ENCODE measurements around the gene NYAP2. TPM values are rescaled to one million over a fixed set of nuclear protein-coding genes. Genes with fewer than 3 reads are reported as not detected.

NYAP2 gene
- not detected for total RNA-seq

DNA sequence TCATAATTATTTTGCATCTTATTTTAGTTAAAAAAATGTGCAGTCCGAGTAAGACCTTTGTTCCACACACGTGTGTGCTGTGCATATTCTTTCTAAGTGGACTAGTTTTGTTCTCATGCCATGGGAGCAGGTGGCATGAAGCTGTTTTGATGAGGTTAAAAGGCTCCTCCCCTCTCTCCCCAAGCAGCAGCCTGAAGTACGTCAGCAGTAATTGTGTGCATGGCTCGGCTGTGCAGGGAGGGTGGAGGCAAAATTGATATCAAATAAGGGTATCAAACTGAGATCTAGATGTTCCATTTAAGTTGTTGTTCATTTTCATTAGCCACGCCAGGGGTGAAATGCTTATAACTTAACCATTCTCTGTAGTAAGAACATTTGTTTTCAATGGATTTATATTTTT lies at the start of gene NYAP2:
TSS of gene NYAP2 (plus strand) at position 207 of the 400 bp plus-strand sequence. CDS start 9,171 bp downstream, outside the sequence.
- ChIA-PET POLR2A (no interaction called here), CTCF (no interaction called here)
- Mint-ChIP-seq H3K36me3 (ENCODE audit: low read depth) (no peaks in the 10 kb centered on the region), H3K9me3 (ENCODE audit: insufficient read depth) (no peaks in the 10 kb centered on the region), H3K4me3 (no peak within 1 kb of the TSS), H3K4me1 (ENCODE audit: low read depth) (no peaks in the 10 kb centered on the region), H3K27me3 (ENCODE audit: low read depth) (peaks cover 2% of the 10 kb centered on the region), H3K27ac (no peak within 1 kb of the TSS)
- DNase-seq (no peak), ATAC-seq (no peak)

DNA sequence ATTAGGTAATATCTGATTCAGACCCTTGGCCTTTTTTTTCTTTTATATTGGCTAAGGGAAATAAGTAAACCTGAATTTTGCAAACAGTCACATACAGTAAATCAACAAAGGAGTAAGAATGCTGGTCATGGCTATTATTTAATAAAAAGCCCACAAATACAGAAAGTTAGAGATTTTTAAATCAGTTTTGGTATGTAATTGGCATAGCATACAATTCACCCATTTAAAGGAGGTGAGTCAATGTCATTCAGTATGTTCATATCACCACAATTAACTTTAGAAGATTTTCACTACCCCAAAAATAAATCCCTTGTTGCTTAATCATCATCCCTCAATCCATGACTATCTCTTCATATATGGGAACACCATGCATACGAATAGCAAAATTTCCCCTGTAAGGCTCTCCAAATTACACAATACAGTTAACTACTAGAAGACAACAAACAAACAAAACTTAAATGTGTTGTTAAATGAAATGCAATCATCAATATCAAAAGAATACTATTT lies 45.9 kb upstream of the NYAP2 start:
- ChIA-PET POLR2A (no interaction called here), CTCF (no interaction called here)
- Mint-ChIP-seq H3K27me3 (ENCODE audit: low read depth) (peaks cover 7% of the 10 kb centered on the region), H3K4me3 (no peak overlapping the region), H3K36me3 (ENCODE audit: low read depth) (no peaks in the 10 kb centered on the region), H3K4me1 (ENCODE audit: low read depth) (no peaks in the 10 kb centered on the region), H3K9me3 (ENCODE audit: insufficient read depth) (no peaks in the 10 kb centered on the region), H3K27ac (no peak overlapping the region)
- no peak for DNase-seq
- no peak for ATAC-seq

DNA sequence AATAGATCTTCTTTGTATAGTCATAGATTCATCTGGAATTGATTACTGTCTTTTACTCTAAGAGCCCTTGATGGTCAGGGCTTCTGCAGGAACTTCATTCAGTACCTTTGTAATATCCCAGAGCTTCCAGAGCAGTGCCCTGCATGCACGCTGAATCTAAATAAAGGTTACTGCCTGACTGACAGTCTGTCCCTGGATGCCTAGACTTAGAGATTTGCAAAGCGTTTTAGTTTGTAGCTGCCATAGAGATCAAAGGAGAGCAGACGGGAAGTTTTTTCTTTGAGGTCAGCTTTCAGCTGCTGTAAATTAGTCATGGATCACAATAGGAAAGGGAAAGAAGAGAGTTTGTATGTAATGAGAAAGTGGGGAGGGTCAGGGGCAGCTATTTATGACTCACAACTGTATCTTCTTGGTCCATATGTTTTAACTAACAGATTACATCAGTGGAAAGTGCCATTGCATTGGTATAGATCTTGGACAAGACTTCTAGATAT lies 45.2 kb upstream of the NYAP2 start:
- Mint-ChIP-seq H3K36me3 (ENCODE audit: low read depth) (no peaks in the 10 kb centered on the region), H3K27me3 (ENCODE audit: low read depth) (peaks cover 7% of the 10 kb centered on the region), H3K9me3 (ENCODE audit: insufficient read depth) (no peaks in the 10 kb centered on the region), H3K4me3 (no peak overlapping the region), H3K27ac (no peak overlapping the region), H3K4me1 (ENCODE audit: low read depth) (no peaks in the 10 kb centered on the region)
- ChIA-PET CTCF (no interaction called here), POLR2A (no interaction called here)
- ATAC-seq (no peak), DNase-seq (no peak)

DNA sequence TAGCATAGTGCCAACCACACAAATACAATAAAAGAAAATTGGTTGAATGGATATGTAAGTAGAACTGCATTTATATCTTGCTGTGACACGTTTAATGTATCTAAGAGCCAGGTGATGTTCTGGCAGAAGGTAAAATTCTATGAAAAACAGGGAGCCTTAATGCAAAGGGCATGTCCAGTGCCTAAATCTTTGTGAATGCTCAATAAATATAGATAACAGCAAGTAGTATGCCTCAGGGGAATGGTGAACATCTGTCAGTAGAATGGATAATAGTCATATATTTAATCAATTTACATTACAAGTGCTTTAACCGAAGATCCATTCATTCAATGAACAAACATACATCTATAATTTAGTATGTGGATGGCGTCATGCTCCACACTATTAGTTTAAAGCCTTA lies 43.7 kb upstream of the NYAP2 start:
- Mint-ChIP-seq H3K4me1 (ENCODE audit: low read depth) (no peaks in the 10 kb centered on the region), H3K9me3 (ENCODE audit: insufficient read depth) (no peaks in the 10 kb centered on the region), H3K27me3 (ENCODE audit: low read depth) (peaks cover 7% of the 10 kb centered on the region), H3K27ac (no peak overlapping the region), H3K4me3 (no peak overlapping the region), H3K36me3 (ENCODE audit: low read depth) (no peaks in the 10 kb centered on the region)
- no peak for DNase-seq
- no peak for ATAC-seq
- ChIA-PET POLR2A (no interaction called here), CTCF (no interaction called here)

DNA sequence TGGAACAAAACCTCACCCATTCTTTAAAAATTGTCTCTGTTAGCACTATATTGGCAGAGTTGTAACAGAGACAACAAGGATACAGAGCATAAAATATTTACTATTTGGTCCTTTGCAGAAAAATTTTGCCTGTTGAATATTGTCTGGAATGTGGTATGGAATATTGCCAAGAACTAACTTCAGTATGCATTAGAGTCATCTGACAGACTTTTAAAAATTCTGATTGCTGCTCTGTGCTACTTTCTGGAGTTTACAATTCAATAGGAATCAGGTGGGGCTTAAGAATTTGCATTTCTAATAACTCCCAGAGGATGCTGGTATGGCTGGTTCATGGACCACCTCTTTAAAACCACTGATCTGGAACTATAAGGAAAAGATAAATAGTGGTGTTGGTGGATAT lies 32.8 kb upstream of the NYAP2 start:
- POLR2A ChIA-PET: no interaction called here
- Mint-ChIP-seq H3K4me3 (no peak overlapping the region), H3K9me3 (ENCODE audit: insufficient read depth) (no peaks in the 10 kb centered on the region), H3K4me1 (ENCODE audit: low read depth) (no peaks in the 10 kb centered on the region), H3K27me3 (ENCODE audit: low read depth) (peaks cover 4% of the 10 kb centered on the region), H3K36me3 (ENCODE audit: low read depth) (no peaks in the 10 kb centered on the region), H3K27ac (no peak overlapping the region)
- CTCF ChIA-PET: no interaction called here
- DNase-seq (no peak), ATAC-seq (no peak)

DNA sequence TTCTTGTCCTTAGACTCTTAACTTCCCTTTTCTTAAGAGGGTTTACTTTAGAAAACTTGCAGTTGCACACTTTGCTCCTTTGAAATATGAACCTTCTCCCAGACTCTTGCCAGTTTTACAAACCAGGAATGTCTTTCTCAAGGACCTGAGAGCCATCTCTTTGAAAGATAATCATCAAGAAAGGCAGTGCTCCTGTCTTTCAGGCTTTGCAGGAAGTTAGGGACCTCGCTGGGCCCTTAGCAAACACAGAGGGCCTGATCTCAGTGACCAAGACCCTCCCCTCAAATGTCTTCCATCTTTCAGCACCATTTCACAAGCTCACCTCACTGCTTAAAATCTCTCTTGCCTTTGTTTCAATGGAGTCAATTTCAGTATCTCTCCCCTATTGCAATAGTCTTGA lies 32.0 kb upstream of the NYAP2 start:
- Mint-ChIP-seq H3K27me3 (ENCODE audit: low read depth) (peaks cover 4% of the 10 kb centered on the region), H3K4me3 (no peak overlapping the region), H3K36me3 (ENCODE audit: low read depth) (no peaks in the 10 kb centered on the region), H3K9me3 (ENCODE audit: insufficient read depth) (no peaks in the 10 kb centered on the region), H3K4me1 (ENCODE audit: low read depth) (no peaks in the 10 kb centered on the region), H3K27ac (no peak overlapping the region)
- ATAC-seq (no peak), DNase-seq (no peak)
- ChIA-PET POLR2A (no interaction called here), CTCF (no interaction called here)

DNA sequence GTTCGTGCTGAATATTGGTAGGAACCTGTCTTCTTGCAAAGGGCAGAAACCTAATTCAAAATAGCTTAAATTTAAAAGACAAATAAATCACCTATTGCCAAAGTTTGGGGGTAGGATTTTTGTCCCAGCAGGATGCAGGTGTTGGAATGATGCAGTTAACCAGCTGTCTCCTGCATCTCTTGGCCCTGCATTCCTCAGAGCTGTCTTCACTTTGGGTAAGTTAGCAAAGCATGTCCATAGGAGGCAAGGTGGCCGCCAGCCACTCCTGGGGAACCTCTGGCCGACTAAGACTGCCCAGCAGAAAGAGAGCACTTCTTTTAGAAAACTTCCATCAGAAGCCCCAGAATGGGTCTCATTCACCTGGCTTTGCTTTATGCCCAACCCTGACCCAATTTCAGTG lies 20.5 kb upstream of the NYAP2 start:
- Mint-ChIP-seq H3K4me1 (ENCODE audit: low read depth) (no peaks in the 10 kb centered on the region), H3K4me3 (no peak overlapping the region), H3K27ac (no peak overlapping the region), H3K36me3 (ENCODE audit: low read depth) (no peaks in the 10 kb centered on the region), H3K9me3 (ENCODE audit: insufficient read depth) (no peaks in the 10 kb centered on the region), H3K27me3 (ENCODE audit: low read depth) (peaks cover 6% of the 10 kb centered on the region)
- ATAC-seq (no peak), DNase-seq (no peak)
- ChIA-PET POLR2A (no interaction called here), CTCF (no interaction called here)

DNA sequence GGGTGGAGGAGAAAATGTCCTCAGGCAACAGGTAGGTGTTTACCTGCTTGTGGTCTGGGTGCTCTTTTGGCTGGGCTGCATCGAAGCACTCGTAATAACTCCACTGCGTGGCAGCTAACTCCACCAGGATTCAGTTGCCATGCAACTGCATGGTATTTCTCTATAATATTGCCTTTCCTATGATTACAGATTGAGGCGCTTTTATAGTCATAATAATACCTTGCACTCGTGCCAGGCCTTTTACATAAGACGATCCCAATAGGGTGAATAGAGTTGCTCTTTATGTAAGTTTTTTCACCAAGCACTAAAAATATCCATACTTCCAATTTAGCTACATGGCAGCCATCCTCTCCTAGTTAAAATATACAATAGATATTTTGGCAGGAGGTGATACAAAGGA lies 19.7 kb upstream of the NYAP2 start:
- H3K9me3 Mint-ChIP-seq (ENCODE audit: insufficient read depth): no peaks in the 10 kb centered on the region
- no peaks in the 10 kb centered on the region for H3K36me3 Mint-ChIP-seq (ENCODE audit: low read depth)
- ChIA-PET CTCF (no interaction called here), POLR2A (no interaction called here)
- peaks cover 6% of the 10 kb centered on the region for H3K27me3 Mint-ChIP-seq (ENCODE audit: low read depth)
- no peaks in the 10 kb centered on the region for H3K4me1 Mint-ChIP-seq (ENCODE audit: low read depth)
- DNase-seq: no peak
- H3K27ac Mint-ChIP-seq: no peak overlapping the region
- no peak for ATAC-seq
- no peak overlapping the region for H3K4me3 Mint-ChIP-seq

DNA sequence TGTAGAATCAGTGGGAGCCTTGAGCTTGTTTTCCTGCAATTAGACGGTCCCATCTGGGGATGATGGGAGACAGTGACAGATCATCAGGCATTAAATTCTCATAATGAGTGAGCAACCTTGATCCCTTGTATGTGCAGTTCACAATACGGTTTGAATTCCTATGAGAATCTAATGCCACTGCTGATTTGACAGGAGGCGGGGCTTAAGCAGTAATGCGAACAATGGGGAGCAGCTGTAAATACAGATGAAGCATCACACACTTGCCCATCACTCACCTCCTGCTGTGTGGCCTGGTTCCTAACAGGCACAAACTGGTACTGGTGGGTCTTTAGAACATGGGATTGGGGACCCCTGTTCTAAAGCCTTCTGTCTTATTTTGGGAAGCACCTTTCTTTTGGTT lies 17.9 kb upstream of the NYAP2 start:
- POLR2A ChIA-PET: no interaction called here
- DNase-seq (no peak), ATAC-seq (no peak)
- no peaks in the 10 kb centered on the region for H3K36me3 Mint-ChIP-seq (ENCODE audit: low read depth)
- no peak overlapping the region for H3K4me3 Mint-ChIP-seq
- H3K27me3 Mint-ChIP-seq (ENCODE audit: low read depth): peaks cover 6% of the 10 kb centered on the region
- CTCF ChIA-PET: no interaction called here
- no peaks in the 10 kb centered on the region for H3K9me3 Mint-ChIP-seq (ENCODE audit: insufficient read depth)
- no peaks in the 10 kb centered on the region for H3K4me1 Mint-ChIP-seq (ENCODE audit: low read depth)
- no peak overlapping the region for H3K27ac Mint-ChIP-seq

DNA sequence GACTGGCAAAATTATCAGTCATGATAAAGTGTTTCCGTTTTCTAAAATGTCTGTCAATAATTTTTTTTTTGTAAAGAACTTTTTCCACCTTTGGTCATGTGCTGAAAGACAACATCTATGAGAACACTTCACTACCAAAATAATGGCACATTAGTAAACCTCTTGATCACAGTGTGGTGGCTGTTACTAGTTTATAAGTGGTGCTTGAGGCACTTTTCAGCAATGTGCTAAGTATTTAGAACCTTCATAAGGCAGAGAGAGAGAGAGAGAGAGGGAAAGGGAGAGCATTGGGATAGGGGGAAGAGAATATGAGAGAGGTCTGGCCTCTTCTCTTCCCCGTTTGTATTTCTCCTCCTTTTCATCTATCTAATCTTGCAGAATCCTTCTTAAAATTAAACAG lies 1.1 kb upstream of the NYAP2 start:
- CTCF ChIA-PET: no interaction called here
- no peaks in the 10 kb centered on the region for H3K36me3 Mint-ChIP-seq (ENCODE audit: low read depth)
- POLR2A ChIA-PET: no interaction called here

DNA sequence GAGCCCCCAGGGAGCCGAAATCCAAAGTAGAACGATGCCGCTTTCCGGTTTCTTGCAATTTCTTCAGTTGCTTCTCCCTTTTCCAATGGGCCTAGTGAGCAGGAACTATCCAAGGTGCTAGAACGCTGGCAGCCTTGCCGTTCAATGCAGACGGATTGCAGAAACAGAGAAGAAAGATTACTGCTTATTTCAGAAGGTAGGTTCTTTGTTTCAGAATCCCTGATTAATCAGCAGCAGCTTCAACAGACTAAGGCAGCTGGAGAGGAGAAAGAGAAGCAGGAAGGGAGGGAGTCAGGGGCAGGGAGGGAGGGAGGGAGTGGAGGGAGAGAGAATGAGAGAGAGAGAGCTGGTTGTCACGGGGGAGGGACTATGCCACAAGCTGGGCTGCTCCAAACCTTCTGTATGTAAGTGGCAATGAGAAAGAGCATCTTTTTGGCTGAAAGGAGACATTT lies 576 bp downstream of the NYAP2 start:
- DNase-seq: peak; percentile 26
- no peaks in the 10 kb centered on the region for H3K4me1 Mint-ChIP-seq (ENCODE audit: low read depth)

More for the DNA sequence above, 1.1 kb upstream of the NYAP2 start:
- Mint-ChIP-seq H3K4me1 (ENCODE audit: low read depth) (no peaks in the 10 kb centered on the region), H3K27ac (no peak overlapping the region), H3K9me3 (ENCODE audit: insufficient read depth) (no peaks in the 10 kb centered on the region), H3K27me3 (ENCODE audit: low read depth) (peaks cover 2% of the 10 kb centered on the region), H3K4me3 (no peak overlapping the region)
- no peak for DNase-seq
- ATAC-seq: no peak

DNA sequence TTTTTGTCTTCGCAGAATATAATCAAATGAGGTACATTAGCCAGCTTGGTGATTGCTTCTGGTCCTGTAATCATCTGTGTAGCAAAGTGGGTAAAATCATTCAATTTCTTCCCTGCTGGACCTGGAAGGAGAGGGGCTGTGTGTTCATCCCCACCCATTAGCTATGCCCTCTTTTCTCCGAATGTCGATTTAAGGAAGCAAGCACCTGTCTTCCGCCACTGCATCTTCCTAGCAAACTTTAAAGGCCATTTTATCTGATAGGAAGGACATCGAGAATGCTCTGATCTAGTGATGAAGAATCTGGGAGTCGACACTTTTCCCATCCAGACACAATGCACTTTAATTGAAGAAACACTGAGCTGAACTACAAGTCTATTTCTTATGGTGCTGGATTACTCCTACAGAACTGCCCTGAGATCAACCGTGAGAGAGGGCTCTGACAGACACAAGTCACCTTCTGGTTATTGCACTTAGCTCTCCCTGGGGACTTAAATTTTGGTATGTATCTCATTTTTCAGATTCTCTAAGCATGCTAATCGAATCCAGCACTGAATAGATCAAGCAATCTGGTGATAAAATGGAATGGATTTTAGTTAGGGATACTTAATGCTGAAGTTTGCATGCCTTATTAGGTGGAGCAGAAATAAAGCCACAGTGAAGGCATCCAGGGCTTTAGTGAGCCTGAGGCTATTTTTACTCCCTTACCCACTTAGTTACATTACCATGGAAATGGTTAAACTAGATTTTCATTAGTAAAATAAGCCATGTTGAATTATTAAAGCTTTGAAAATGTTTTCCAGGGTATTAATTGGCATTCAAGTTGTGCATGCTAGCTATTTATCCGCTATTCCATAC lies 1.3 kb downstream of the NYAP2 start:
- Mint-ChIP-seq H3K36me3 (ENCODE audit: low read depth) (no peaks in the 10 kb centered on the region), H3K4me1 (ENCODE audit: low read depth) (no peaks in the 10 kb centered on the region), H3K27ac (no peak overlapping the region), H3K4me3 (no peak overlapping the region), H3K27me3 (ENCODE audit: low read depth) (peaks cover 6% of the 10 kb centered on the region), H3K9me3 (ENCODE audit: insufficient read depth) (no peaks in the 10 kb centered on the region)
- POLR2A ChIA-PET: no interaction called here
- DNase-seq (no peak), ATAC-seq (no peak)
- CTCF ChIA-PET: no interaction called here

More for the DNA sequence above, 576 bp downstream of the NYAP2 start:
- Mint-ChIP-seq H3K27ac (no peak overlapping the region), H3K36me3 (ENCODE audit: low read depth) (no peaks in the 10 kb centered on the region), H3K4me3 (no peak overlapping the region), H3K9me3 (ENCODE audit: insufficient read depth) (no peaks in the 10 kb centered on the region), H3K27me3 (ENCODE audit: low read depth) (peaks cover 4% of the 10 kb centered on the region)
- CTCF ChIA-PET: no interaction called here
- POLR2A ChIA-PET: no interaction called here
- ATAC-seq: no peak

Measured in activated CD8-positive, alpha-beta T cell treated with anti-CD3 and anti-CD28 coated beads, Interleukin-2, amount 10 ng/mL, durations not matched to agents 7 days and 5 days (primary cell).